Aorta (tissue), 5 donors: Measurements from ENCODE around the gene FOXF2. TPM values are rescaled to one million over a fixed set of nuclear protein-coding genes. Genes with fewer than 3 reads are reported as not detected.
A peak's percentile ranks its signal among the peaks of the same experiment; 100 is the strongest.

Experiments used
- ATAC-seq: fragments of 200-7000 bp; cut with Tn5 transposase; one replicate; pipeline ENCODE4 v1.9.1; 2022; ENCODE audit warnings: moderate library complexity; ENCODE audit not compliant: low FRiP score
- DNase-seq, 2 donors: peaks; one replicate each; pipeline ENCODE4 v3.0.0-alpha.2; 2020
- H3K27ac ChIP-seq, 2 donors: one replicate each; pipeline ENCODE4 v1.5.1; 2013; ENCODE audit warnings: low read length in 2 of 2, mild to moderate bottlenecking in 2 of 2, moderate library complexity in 2 of 2, control low read depth in 1 of 2, inconsistent platforms in 1 of 2, low read depth in 1 of 2
- H3K27me3 ChIP-seq, 2 donors: one replicate each; pipeline ENCODE4 v1.6.1; 2013; ENCODE audit warnings: control low read depth in 1 of 2, low read length in 1 of 2, mild to moderate bottlenecking in 1 of 2, moderate library complexity in 1 of 2; ENCODE audit not compliant: insufficient read depth in 2 of 2, control insufficient read depth in 1 of 2
- H3K36me3 ChIP-seq, 2 donors: one replicate each; pipeline ENCODE4 v1.6.1; 2013; ENCODE audit warnings: control low read depth in 1 of 2, low read length in 1 of 2, mild to moderate bottlenecking in 1 of 2; ENCODE audit not compliant: insufficient read depth in 2 of 2, control insufficient read depth in 1 of 2
- H3K4me1 ChIP-seq, 2 donors: one replicate each; pipeline ENCODE4 v1.6.1; 2013; ENCODE audit warnings: low read length in 2 of 2, control low read depth in 1 of 2, mild to moderate bottlenecking in 1 of 2, moderate library complexity in 1 of 2; ENCODE audit not compliant: insufficient read depth in 2 of 2, control insufficient read depth in 1 of 2
- H3K4me3 ChIP-seq, 2 donors: one replicate each; pipeline ENCODE4 v1.5.1; 2013; ENCODE audit warnings: low read length in 2 of 2, control low read depth in 1 of 2, mild to moderate bottlenecking in 1 of 2
- H3K9me3 ChIP-seq: one replicate; pipeline ENCODE4 v1.6.1; 2013; ENCODE audit warnings: mild to moderate bottlenecking, low read length; ENCODE audit not compliant: control insufficient read depth
- WGBS, 2 donors: extraction: QIAGEN DNeasy Blood & Tissue Kit; methylation state at CpG; one replicate each; pipeline ENCODE4 v1.1.7; 2013; 5-methylcytosine and 5-hydroxymethylcytosine counted together
- intact Hi-C, 2 donors: fragments of 100-400 bp; cut with DNase I; formaldehyde crosslinking; loops; one replicate each; pipeline versions ENCODE4 v1.14.2 to v1.15.0; 2022
- polyA plus RNA-seq, 2 donors: library from polyadenylated mRNA; stranded (reverse); fragments of 200-250 nt; gene quantifications; one replicate each; pipeline ENCODE4 v1.2.3, GENCODE V29; 2013
- total RNA-seq, 2 donors: library from RNA; stranded (reverse); fragmentation: NEBNext Ultra II Directional; extraction: Animal tissue kit (Norgen Biotek cat#: 25700); gene quantifications; one replicate each; pipeline ENCODE4 v1.2.1, GENCODE V29; 2021
- donor health status: healthy with polysubstance abuse.
- donor health status: Bipolar disorder and iron deficiency.
- donor health status: DM: no; HTN: no; CAD: no.
- donor health status: DM: no; HTN: no; CAD: no.
- donor health status: DM: yes; HTN: yes; CAD: no.

Gene FOXF2
- total and polyA plus RNA-seq, 4 donors: 0.52 to 0.69 TPM; not detected in 2

GRCh38 chr6:1381481-1382330, 7.7 kb upstream of the FOXF2 start:
- intact Hi-C loops: loop anchor here (5.0 kb wide), 2 partner anchors 584 to 789 kb away; no protein-coding TSS in a partner anchor
- H3K27me3 ChIP-seq: no peaks in the 10 kb centered on the region
- H3K4me1 ChIP-seq: no peaks in the 10 kb centered on the region
- H3K9me3 ChIP-seq: no peaks in the 10 kb centered on the region
- peak in 1 of 2 donors; percentile 84 for DNase-seq
- peak; percentile 83 for ATAC-seq
- WGBS, 2 donors: 0 to 1% methylated on average over 65 to 86 of the region's 87 CpGs
- H3K4me3 ChIP-seq: no peak overlapping the region
- H3K27ac ChIP-seq: no peak overlapping the region
- no peaks in the 10 kb centered on the region for H3K36me3 ChIP-seq

- H3K27me3 ChIP-seq: no peaks in the 10 kb centered on the region
- intact Hi-C loops: loop anchor here (5.0 kb wide), 2 partner anchors 585 to 790 kb away; no protein-coding TSS in a partner anchor
- ATAC-seq: no peak
Measured at GRCh38 chr6:1382331-1382882, 7.0 kb upstream of the FOXF2 start.

GRCh38 chr6:1382883-1383728, 6.3 kb upstream of the FOXF2 start:
- Histone ChIP-seq H3K4me1 (no peaks in the 10 kb centered on the region), H3K36me3 (no peaks in the 10 kb centered on the region), H3K9me3 (no peaks in the 10 kb centered on the region), H3K27ac (no peak overlapping the region), H3K27me3 (no peaks in the 10 kb centered on the region), H3K4me3 (no peak overlapping the region)
- intact Hi-C loops: loop anchor here (5.0 kb wide), 2 partner anchors 586 to 791 kb away; no protein-coding TSS in a partner anchor
- no peak for DNase-seq
- no peak for ATAC-seq
- 2 to 3% methylated on average over 56 to 57 of the region's 57 CpGs for WGBS, 2 donors

More at GRCh38 chr6:1382331-1382882, 7.0 kb upstream of the FOXF2 start:
- no peaks in the 10 kb centered on the region for H3K9me3 ChIP-seq
- no peak for DNase-seq
- H3K4me1 ChIP-seq: no peaks in the 10 kb centered on the region
- H3K36me3 ChIP-seq: no peaks in the 10 kb centered on the region
- no peak overlapping the region for H3K27ac ChIP-seq
- H3K4me3 ChIP-seq: no peak overlapping the region
- WGBS, 2 donors: 2 to 4% methylated on average over 35 of the region's 35 CpGs

- H3K27me3 ChIP-seq: no peaks in the 10 kb centered on the region
- ATAC-seq (no peak), DNase-seq (no peak)
- no peaks in the 10 kb centered on the region for H3K4me1 ChIP-seq
- H3K9me3 ChIP-seq: no peaks in the 10 kb centered on the region
- H3K27ac ChIP-seq: no peak overlapping the region
- intact Hi-C loops: loop anchor here (5.0 kb wide), 2 partner anchors 587 to 792 kb away; no protein-coding TSS in a partner anchor
- no peak overlapping the region for H3K4me3 ChIP-seq
- no peaks in the 10 kb centered on the region for H3K36me3 ChIP-seq
- WGBS, 2 donors: 2 to 3% methylated on average over 57 to 71 of the region's 71 CpGs
Measured at GRCh38 chr6:1383729-1384548, 5.4 kb upstream of the FOXF2 start.

GRCh38 chr6:1384549-1385128, 4.7 kb upstream of the FOXF2 start:
- intact Hi-C loops: loop anchor here (5.0 kb wide), 2 partner anchors 587 to 792 kb away; no protein-coding TSS in a partner anchor
- Histone ChIP-seq H3K27me3 (no peaks in the 10 kb centered on the region), H3K36me3 (no peaks in the 10 kb centered on the region), H3K9me3 (no peaks in the 10 kb centered on the region), H3K4me1 (no peaks in the 10 kb centered on the region), H3K27ac (no peak overlapping the region), H3K4me3 (no peak overlapping the region)
- DNase-seq: no peak
- ATAC-seq: no peak
- WGBS, 2 donors: 7% methylated on average over 34 of the region's 34 CpGs

GRCh38 chr6:1385129-1386037, 4.0 kb upstream of the FOXF2 start:
- no peaks in the 10 kb centered on the region for H3K36me3 ChIP-seq
- no peak overlapping the region for H3K27ac ChIP-seq
- 22 to 24% methylated on average over 39 of the region's 39 CpGs for WGBS, 2 donors
- no peaks in the 10 kb centered on the region for H3K4me1 ChIP-seq
- intact Hi-C loops: no loop called here
- ATAC-seq (no peak), DNase-seq (no peak)
- H3K9me3 ChIP-seq: no peaks in the 10 kb centered on the region
- H3K27me3 ChIP-seq: no peaks in the 10 kb centered on the region
- H3K4me3 ChIP-seq: no peak overlapping the region

GRCh38 chr6:1386038-1386709, 3.2 kb upstream of the FOXF2 start:
- 76 to 86% methylated on average over 4 of the region's 4 CpGs for WGBS, 2 donors
- no peaks in the 10 kb centered on the region for H3K4me1 ChIP-seq
- DNase-seq: no peak

More at GRCh38 chr6:1386038-1386709, 3.2 kb upstream of the FOXF2 start:
- no peak for ATAC-seq
- intact Hi-C loops: no loop called here
- Histone ChIP-seq H3K36me3 (no peaks in the 10 kb centered on the region), H3K9me3 (no peaks in the 10 kb centered on the region), H3K27ac (no peak overlapping the region), H3K27me3 (no peaks in the 10 kb centered on the region), H3K4me3 (no peak overlapping the region)
